DND-41 (cell line): ENCODE data around the gene GALNT1.

Experiments used
- ATAC-seq: fragments of 200-7000 bp; cut with Tn5 transposase; 3 replicates; pipeline ENCODE4 v1.9.1; 2021; ENCODE audit warnings: low read depth; ENCODE audit not compliant: insufficient read depth
- DNase-seq: peaks from one replicate; pipeline ENCODE4 v3.0.0-alpha.2; 2020
- H2AFZ ChIP-seq: 2 replicates; pipeline ENCODE4 v1.6.0; 2012; ENCODE audit warnings: low read depth, low read length
- H3K27ac ChIP-seq: 2 replicates; pipeline ENCODE4 v1.5.1; 2012; ENCODE audit warnings: low read length, inconsistent platforms
- H3K27me3 ChIP-seq: fragments of 200-600 bp; sonication (generic); 2 replicates; pipeline ENCODE4 v1.6.0; 2012; ENCODE audit warnings: low read length, mild to moderate bottlenecking, inconsistent platforms; ENCODE audit not compliant: insufficient read depth, poor library complexity
- H3K36me3 ChIP-seq: 2 replicates; pipeline ENCODE4 v1.5.1; 2012; ENCODE audit warnings: low read length, inconsistent platforms; ENCODE audit not compliant: insufficient read depth
- H3K4me1 ChIP-seq: 2 replicates; pipeline ENCODE4 v1.5.1; 2012; ENCODE audit warnings: mild to moderate bottlenecking, low read length; ENCODE audit not compliant: insufficient read depth
- H3K4me2 ChIP-seq: 2 replicates; pipeline ENCODE4 v1.6.0; 2012; ENCODE audit warnings: mild to moderate bottlenecking, moderate library complexity, low read length, inconsistent platforms; ENCODE audit not compliant: insufficient read depth
- H3K4me3 ChIP-seq, 2 experiments: fragments of 200-600 bp in 1 of 2; shearing (Covaris generic) in 1 of 2; 2 replicates each; pipeline ENCODE4 v1.5.1; 2012 to 2016; ENCODE audit warnings: inconsistent platforms in 2 of 2, low read length in 2 of 2, mild to moderate bottlenecking in 2 of 2, low read depth in 1 of 2, moderate library complexity in 1 of 2
- H3K79me2 ChIP-seq: 2 replicates; pipeline ENCODE4 v1.6.0; 2012; ENCODE audit warnings: low read length, inconsistent platforms; ENCODE audit not compliant: insufficient read depth
- H3K9ac ChIP-seq: 2 replicates; pipeline ENCODE4 v1.6.0; 2012; ENCODE audit warnings: low read depth, mild to moderate bottlenecking, inconsistent platforms, low read length, moderate library complexity
- H3K9me3 ChIP-seq: 2 replicates; pipeline ENCODE4 v1.5.1; 2012; ENCODE audit warnings: low read length, moderate library complexity, mild to moderate bottlenecking, inconsistent platforms; ENCODE audit not compliant: insufficient read depth, severe bottlenecking
- H4K20me1 ChIP-seq: 2 replicates; pipeline ENCODE4 v1.6.0; 2012; ENCODE audit warnings: low read length; ENCODE audit not compliant: insufficient read depth
- EZH2 ChIP-seq: IDR thresholded peaks from 3 replicates; pipeline ENCODE4 v1.6.1; 2012; ENCODE audit warnings: borderline replicate concordance, low read depth, mild to moderate bottlenecking, moderate library complexity, low read length, inconsistent platforms; ENCODE audit not compliant: severe bottlenecking
- TF ChIP-seq, protein P1 (sequence below): IDR thresholded peaks from 2 replicates; pipeline ENCODE4 v1.5.1; 2012; ENCODE audit warnings: borderline replicate concordance, low read length, moderate library complexity, mild to moderate bottlenecking; ENCODE audit not compliant: poor library complexity, severe bottlenecking; ENCODE audit errors: extremely low read depth

GALNT1 gene

DNA sequence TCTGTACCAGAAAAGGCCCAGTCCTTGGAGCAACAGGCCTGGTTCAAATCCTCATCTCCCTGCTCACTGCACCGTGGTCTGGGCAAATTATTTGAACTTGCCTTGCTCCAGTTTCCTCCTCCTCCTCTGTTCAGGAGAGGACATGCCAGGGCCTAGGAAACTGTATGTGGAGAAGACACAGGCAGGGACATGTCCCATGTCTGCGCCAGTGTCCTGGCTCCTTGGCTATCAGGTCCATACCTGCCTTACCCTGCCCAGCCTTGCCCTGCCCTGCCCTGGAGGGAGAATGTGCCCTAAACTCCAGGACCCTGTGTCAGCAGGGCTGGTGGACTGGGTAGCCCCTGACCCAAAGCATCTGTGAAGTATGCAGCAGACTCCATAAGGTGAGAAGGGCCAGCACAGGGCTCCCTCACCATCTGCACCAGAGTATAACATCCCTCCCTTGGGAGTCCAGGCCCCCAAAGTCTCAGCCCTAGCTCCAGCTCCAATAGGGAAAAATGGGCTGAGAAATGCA, 165.3 kb downstream of the GALNT1 start:
- Histone ChIP-seq H3K9ac (no peak overlapping the region), H2AFZ (no peak overlapping the region), H3K36me3 (no peaks in the 10 kb centered on the region), H3K27me3 (peaks cover 7% of the 10 kb centered on the region), H3K4me2 (no peak overlapping the region), H3K9me3 (no peaks in the 10 kb centered on the region), H3K27ac (no peak overlapping the region), H3K79me2 (no peaks in the 10 kb centered on the region), H4K20me1 (no peaks in the 10 kb centered on the region), H3K4me1 (no peaks in the 10 kb centered on the region), H3K4me3 (no peak overlapping the region)
- TF ChIP-seq, protein P1, sequence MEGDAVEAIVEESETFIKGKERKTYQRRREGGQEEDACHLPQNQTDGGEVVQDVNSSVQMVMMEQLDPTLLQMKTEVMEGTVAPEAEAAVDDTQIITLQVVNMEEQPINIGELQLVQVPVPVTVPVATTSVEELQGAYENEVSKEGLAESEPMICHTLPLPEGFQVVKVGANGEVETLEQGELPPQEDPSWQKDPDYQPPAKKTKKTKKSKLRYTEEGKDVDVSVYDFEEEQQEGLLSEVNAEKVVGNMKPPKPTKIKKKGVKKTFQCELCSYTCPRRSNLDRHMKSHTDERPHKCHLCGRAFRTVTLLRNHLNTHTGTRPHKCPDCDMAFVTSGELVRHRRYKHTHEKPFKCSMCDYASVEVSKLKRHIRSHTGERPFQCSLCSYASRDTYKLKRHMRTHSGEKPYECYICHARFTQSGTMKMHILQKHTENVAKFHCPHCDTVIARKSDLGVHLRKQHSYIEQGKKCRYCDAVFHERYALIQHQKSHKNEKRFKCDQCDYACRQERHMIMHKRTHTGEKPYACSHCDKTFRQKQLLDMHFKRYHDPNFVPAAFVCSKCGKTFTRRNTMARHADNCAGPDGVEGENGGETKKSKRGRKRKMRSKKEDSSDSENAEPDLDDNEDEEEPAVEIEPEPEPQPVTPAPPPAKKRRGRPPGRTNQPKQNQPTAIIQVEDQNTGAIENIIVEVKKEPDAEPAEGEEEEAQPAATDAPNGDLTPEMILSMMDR = no peak
- TF ChIP-seq EZH2 = no peak
- no peak for DNase-seq
- no peak for ATAC-seq

DNA sequence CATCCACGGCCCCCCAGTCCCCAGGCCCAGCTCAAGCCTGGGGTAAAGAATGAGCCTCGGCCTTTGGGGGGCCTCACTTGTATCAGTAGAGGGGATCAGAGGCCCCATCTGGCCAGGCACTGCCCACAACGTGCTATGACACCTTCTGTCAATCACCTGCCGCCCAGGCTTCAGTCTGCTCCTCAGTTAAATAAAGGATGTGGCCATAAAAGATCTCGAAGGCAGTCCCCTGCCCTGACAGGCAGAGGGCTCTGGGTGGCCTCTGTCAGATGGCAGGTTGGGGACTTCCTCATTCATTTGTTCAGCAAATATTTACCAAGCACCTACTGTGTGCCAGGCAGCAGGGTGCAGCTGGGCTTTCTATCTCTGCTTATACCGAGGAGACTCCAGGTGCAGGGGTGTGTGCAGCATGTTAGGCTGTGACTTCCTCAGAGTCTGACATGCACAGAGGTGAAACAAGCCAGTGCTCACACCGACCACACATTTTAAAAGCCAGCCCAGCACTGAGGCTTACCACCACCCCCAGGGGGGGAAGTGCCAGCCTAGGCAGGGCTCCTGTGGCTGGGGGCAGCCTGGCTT, 166.4 kb downstream of the GALNT1 start:
- no peaks in the 10 kb centered on the region for H4K20me1 ChIP-seq
- H3K36me3 ChIP-seq = no peaks in the 10 kb centered on the region
- no peak overlapping the region for H3K4me2 ChIP-seq
- H3K4me3 ChIP-seq = no peak overlapping the region
- H3K4me1 ChIP-seq = no peaks in the 10 kb centered on the region
- H3K27me3 ChIP-seq = peaks cover 13% of the 10 kb centered on the region
- H3K9me3 ChIP-seq = no peaks in the 10 kb centered on the region
- H3K79me2 ChIP-seq = no peaks in the 10 kb centered on the region
- no peak for TF ChIP-seq EZH2
- TF ChIP-seq, protein P1 = no peak
- ATAC-seq = no peak; the same call in 2 of the 3 replicates
- H3K27ac ChIP-seq = no peak overlapping the region
- DNase-seq = no peak
- H2AFZ ChIP-seq = no peak overlapping the region
- no peak overlapping the region for H3K9ac ChIP-seq

DNA sequence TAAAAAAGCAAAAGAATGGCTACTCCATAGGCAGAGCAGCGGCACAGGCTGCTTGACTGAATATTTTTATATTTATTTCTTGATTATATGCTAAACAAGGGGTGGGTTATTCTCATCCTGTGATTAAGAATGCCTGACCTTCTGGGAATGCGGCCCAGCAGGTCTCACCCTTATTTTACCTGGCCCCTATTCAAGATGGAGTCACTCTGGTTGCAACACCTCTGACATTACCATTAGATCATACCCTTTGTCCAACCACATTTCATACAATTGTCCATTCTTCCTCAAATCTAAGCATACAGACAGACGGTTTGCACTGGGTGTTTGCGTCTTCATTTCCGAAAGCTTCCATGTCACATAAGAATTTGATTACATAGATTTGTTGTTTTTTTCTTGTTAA, 168.2 kb downstream of the GALNT1 start:
- TF ChIP-seq, protein P1 = no peak
- no peak for TF ChIP-seq EZH2
- no peak overlapping the region for H3K4me2 ChIP-seq
- H2AFZ ChIP-seq = no peak overlapping the region
- no peaks in the 10 kb centered on the region for H3K9me3 ChIP-seq
- H4K20me1 ChIP-seq = no peaks in the 10 kb centered on the region
- DNase-seq = no peak
- no peak overlapping the region for H3K4me3 ChIP-seq
- peaks cover 13% of the 10 kb centered on the region for H3K27me3 ChIP-seq
- no peak for ATAC-seq
- H3K79me2 ChIP-seq = no peaks in the 10 kb centered on the region
- H3K9ac ChIP-seq = no peak overlapping the region
- no peaks in the 10 kb centered on the region for H3K36me3 ChIP-seq
- no peaks in the 10 kb centered on the region for H3K4me1 ChIP-seq
- H3K27ac ChIP-seq = no peak overlapping the region

DNA sequence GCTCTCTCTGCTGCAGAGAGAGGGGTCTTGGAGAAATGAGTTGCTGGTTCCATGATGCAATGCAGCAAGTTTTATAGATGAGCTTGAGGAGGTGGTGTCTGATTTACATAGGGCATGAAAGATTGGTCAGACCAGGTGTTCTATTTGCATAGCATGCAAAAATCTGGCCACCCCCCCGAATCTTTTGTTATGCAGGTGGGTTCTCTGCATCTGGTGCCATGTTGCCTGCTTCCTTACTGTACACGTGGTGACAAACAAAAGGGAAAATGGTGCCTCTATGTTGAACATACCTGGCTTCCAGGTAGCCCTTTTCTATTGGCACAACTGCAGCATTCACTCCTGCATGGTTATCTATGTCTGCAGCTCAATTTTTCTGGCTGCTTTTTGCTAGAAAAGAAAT, 169.4 kb downstream of the GALNT1 start:
- Histone ChIP-seq H3K9me3 (no peaks in the 10 kb centered on the region), H3K27ac (no peak overlapping the region), H4K20me1 (no peaks in the 10 kb centered on the region), H3K27me3 (peaks cover 13% of the 10 kb centered on the region), H3K4me3 (no peak overlapping the region), H3K79me2 (no peaks in the 10 kb centered on the region), H3K36me3 (no peaks in the 10 kb centered on the region), H3K4me2 (no peak overlapping the region), H3K4me1 (no peaks in the 10 kb centered on the region), H3K9ac (no peak overlapping the region), H2AFZ (no peak overlapping the region)
- TF ChIP-seq, protein P1 = no peak
- TF ChIP-seq EZH2 = no peak
- DNase-seq = no peak
- no peak for ATAC-seq
